A673 (cell line): ENCODE results near the gene DUSP15. TPM values are rescaled to one million over a fixed set of nuclear protein-coding genes. Genes with fewer than 3 reads are reported as not detected.

Experiments used
- BruUV-seq: library from RNA; stranded (reverse); fragments of 400-500 nt; replicated peaks from 2 replicates; lab custom pipeline; 2021; lab: Mats Ljungman, UMichigan
- CTCF ChIA-PET: fragments of 300-600 bp; sonication (Branson Sonifier 250); formaldehyde crosslinking; loops from one replicate; lab custom pipeline; 2022; ENCODE audit warnings: antibody characterized with exemption; lab: Charles Lee
- POLR2A ChIA-PET: fragments of 300-600 bp; sonication (Branson Sonifier 250); formaldehyde crosslinking; loops from one replicate; lab custom pipeline; 2022; ENCODE audit warnings: antibody characterized with exemption; ENCODE audit not compliant: low non-redundant PET; lab: Charles Lee
- DNase-seq: peaks from one replicate; pipeline ENCODE4 v3.0.0-alpha.2; 2015; ENCODE audit warnings: low spot score
- H3K27ac ChIP-seq: fragments of 200-600 bp; sonication (generic); 2 replicates; pipeline ENCODE4 v1.5.1; 2016; ENCODE audit warnings: mixed run types, low read depth, mild to moderate bottlenecking, mixed read lengths, antibody characterized with exemption, low read length; ENCODE audit not compliant: poor library complexity, severe bottlenecking
- H3K27me3 ChIP-seq: fragments of 200-600 bp; sonication (generic); replicated peaks from 2 replicates; pipeline ENCODE4 v1.6.1; 2017; ENCODE audit warnings: mixed run types, low read depth, mild to moderate bottlenecking, mixed read lengths, antibody characterized with exemption, low read length; ENCODE audit not compliant: insufficient read depth, poor library complexity
- H3K36me3 ChIP-seq: fragments of 200-600 bp; sonication (generic); 2 replicates; pipeline ENCODE4 v1.6.1; 2016; ENCODE audit warnings: mixed run types, mild to moderate bottlenecking, mixed read lengths, antibody characterized with exemption, low read length; ENCODE audit not compliant: insufficient read depth, poor library complexity, severe bottlenecking
- H3K4me1 ChIP-seq: fragments of 200-600 bp; sonication (generic); 2 replicates; pipeline ENCODE4 v1.6.1; 2017; ENCODE audit warnings: mixed run types, mild to moderate bottlenecking, mixed read lengths, antibody characterized with exemption, low read length; ENCODE audit not compliant: insufficient read depth, poor library complexity, severe bottlenecking
- H3K4me3 ChIP-seq: fragments of 200-600 bp; sonication (generic); 2 replicates; pipeline ENCODE4 v1.5.1; 2016; ENCODE audit warnings: low read depth, mixed run types, mild to moderate bottlenecking, mixed read lengths, low read length; ENCODE audit not compliant: poor library complexity, severe bottlenecking
- H3K9me3 ChIP-seq: fragments of 200-600 bp; sonication (generic); 2 replicates; pipeline ENCODE4 v1.6.1; 2016; ENCODE audit warnings: mixed run types, low read depth, mild to moderate bottlenecking, mixed read lengths, antibody characterized with exemption, low read length; ENCODE audit not compliant: poor library complexity, severe bottlenecking
- CTCF ChIP-seq: fragments of 300-800, 200-600 bp; sonication (generic); conservative IDR thresholded peaks from 2 replicates; pipeline ENCODE4 v1.5.1; 2017; ENCODE audit warnings: low read depth, mild to moderate bottlenecking, antibody characterized with exemption, low read length, moderate library complexity, mixed read lengths
- EZH2 ChIP-seq: fragments of 200-600 bp; sonication (generic); IDR thresholded peaks from 2 replicates; pipeline ENCODE4 v1.6.1; 2017; ENCODE audit warnings: borderline replicate concordance, low read depth, mild to moderate bottlenecking, mixed read lengths, antibody characterized with exemption, low read length; ENCODE audit not compliant: poor library complexity, severe bottlenecking
- intact Hi-C: fragments of 100-400 bp; cut with micrococcal nuclease; formaldehyde crosslinking; loops from one replicate; pipeline ENCODE4 v1.10.0; 2022; ENCODE audit not compliant: unreplicated experiment
- total RNA-seq: library from RNA; stranded (reverse); gene quantifications from 2 replicates; pipeline ENCODE4 v1.2.3, GENCODE V29; 2021

DUSP15 gene
- total RNA-seq, 1 experiment from 2014 or later = not detected

DNA sequence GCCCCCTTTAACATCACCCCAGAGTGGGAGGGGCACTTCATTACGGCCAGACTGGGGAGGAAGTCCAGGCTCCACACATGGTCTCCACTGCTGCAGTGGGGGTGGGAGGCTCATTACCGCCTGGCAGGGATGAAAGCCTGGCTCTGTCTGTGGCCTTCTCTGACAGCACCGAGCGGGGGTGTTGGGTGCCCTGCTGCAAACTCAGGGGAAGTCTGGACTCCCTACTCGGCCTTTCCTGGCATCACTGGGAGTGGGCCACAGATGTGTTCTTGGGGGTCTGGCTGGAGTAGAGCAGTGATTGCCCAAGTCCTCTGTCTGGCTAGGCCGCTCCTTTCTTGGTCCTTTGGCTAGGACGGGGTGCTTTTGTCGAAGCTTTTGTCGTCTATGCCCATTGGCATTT lies 27.2 kb upstream of the DUSP15 start:
- intact Hi-C loops = no loop called here
- POLR2A ChIA-PET = no interaction called here
- no peak for TF ChIP-seq CTCF
- TF ChIP-seq EZH2 = no peak
- no TSS peak for BruUV-seq
- CTCF ChIA-PET = no interaction called here
- no peaks in the 10 kb centered on the region for H3K4me1 ChIP-seq
- no peaks in the 10 kb centered on the region for H3K36me3 ChIP-seq
- H3K4me3 ChIP-seq = no peak overlapping the region
- H3K27ac ChIP-seq = no peak overlapping the region
- no peak for DNase-seq
- no peaks in the 10 kb centered on the region for H3K27me3 ChIP-seq
- no peaks in the 10 kb centered on the region for H3K9me3 ChIP-seq

- no peak overlapping the region for H3K4me3 ChIP-seq
- BruUV-seq = no TSS peak
- H3K9me3 ChIP-seq = no peaks in the 10 kb centered on the region
- ChIA-PET POLR2A (no interaction called here), CTCF (no interaction called here)
- H3K27me3 ChIP-seq = no peaks in the 10 kb centered on the region
- no peak overlapping the region for H3K27ac ChIP-seq
- TF ChIP-seq CTCF (no peak), EZH2 (no peak)
- no peaks in the 10 kb centered on the region for H3K4me1 ChIP-seq
- no peak for DNase-seq
- intact Hi-C loops = no loop called here
- no peaks in the 10 kb centered on the region for H3K36me3 ChIP-seq
Measured at GRCh38 chr20:31896049-31896448, 25.7 kb upstream of the DUSP15 start.

- Histone ChIP-seq H3K27me3 (no peaks in the 10 kb centered on the region), H3K9me3 (no peaks in the 10 kb centered on the region), H3K27ac (no peak overlapping the region), H3K36me3 (no peaks in the 10 kb centered on the region), H3K4me1 (no peaks in the 10 kb centered on the region), H3K4me3 (no peak overlapping the region)
- CTCF ChIA-PET = no interaction called here
- intact Hi-C loops = no loop called here
- peak; percentile 78 for DNase-seq
- POLR2A ChIA-PET = no interaction called here
- no TSS peak for BruUV-seq
- TF ChIP-seq CTCF = no peak
- no peak for TF ChIP-seq EZH2
Measured at GRCh38 chr20:31894980-31895675, 24.8 kb upstream of the DUSP15 start.
